NCI-H1092 treated with DMSO at 0.1 percent for 48 hours (cell line): Measurements from ENCODE around the gene ATP11B.

ENCODE experiments used
- DNase-seq: peaks from one replicate; lab custom pipeline; 2025; lab: John Stamatoyannopoulos, UW

Gene ATP11B

GRCh38 chr3:182957226-182957625, 163.9 kb downstream of the ATP11B start:
- DNase-seq, result no peak

GRCh38 chr3:182957676-182958266, 164.5 kb downstream of the ATP11B start:
- no peak for DNase-seq

DNA sequence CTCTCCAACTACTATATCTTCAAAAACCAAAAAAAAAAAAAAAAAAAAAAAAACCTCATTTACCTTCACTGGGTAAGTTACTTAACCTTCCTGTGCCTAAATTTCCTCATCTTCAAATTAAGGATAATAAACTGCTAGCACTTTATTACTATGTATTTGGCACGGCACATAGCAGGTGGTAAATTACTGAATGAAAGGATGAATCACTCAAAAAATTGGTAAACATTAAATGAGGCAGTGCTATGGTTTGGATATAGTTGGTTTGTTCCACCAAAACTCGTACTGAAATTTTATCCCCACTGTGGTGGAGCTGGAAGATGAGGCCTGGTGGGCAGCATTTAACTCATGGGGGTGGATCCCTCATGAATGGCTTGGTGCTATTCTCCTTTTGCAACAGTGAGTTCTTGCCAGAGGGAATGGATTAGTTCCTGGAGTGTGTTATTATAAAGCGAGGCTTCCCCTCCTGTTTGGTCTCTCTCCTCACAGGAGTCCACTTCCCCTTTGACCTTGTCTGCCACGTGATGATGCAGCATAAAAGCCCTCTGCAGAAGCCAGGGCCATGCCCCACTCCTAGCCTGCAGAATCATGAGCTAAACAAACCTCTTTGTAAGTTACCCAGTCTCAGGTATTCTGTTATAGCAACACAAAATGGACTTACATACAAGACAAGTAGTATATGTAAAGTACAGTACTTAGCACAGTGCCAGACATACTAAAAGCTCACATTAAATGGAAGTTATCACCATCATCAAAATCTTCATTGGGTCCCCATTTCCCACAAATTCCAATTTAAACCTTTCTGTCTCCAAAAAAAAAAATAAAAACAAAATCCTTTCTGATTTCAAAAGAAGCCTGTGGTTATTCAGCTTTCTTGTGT, 166.4 kb downstream of the ATP11B start:
- no peak for DNase-seq

GRCh38 chr3:182962166-182962565, 168.9 kb downstream of the ATP11B start:
- no peak for DNase-seq

- DNase-seq, result no peak
Measured at GRCh38 chr3:182964179-182964578, 170.9 kb downstream of the ATP11B start.

DNA sequence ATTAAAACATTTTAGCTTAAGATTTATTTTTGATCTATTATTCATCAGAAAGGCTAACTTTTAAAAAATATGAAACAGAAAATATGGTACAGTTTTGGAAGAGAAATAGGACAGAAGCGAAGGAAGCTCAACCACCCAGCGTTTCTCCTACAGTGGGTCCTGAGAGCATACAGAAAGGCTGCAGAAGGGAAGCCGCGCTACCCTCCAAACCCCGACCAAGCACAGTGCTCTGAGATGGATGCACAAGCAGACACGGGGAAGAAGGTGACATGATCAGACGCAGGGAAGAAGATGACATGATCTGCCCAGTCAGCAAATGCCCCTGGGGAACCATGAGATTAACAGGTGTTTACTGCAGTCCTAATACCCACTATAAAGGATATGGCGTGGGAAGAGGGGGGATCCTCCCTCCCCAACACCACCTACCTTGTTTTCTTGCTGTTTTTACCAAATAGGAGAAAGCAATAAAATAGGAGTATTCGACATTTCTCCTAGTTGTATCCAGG, 172.6 kb downstream of the ATP11B start:
- no peak for DNase-seq

- no peak for DNase-seq
Measured at GRCh38 chr3:182967218-182968204, 174.2 kb downstream of the ATP11B start.

DNA sequence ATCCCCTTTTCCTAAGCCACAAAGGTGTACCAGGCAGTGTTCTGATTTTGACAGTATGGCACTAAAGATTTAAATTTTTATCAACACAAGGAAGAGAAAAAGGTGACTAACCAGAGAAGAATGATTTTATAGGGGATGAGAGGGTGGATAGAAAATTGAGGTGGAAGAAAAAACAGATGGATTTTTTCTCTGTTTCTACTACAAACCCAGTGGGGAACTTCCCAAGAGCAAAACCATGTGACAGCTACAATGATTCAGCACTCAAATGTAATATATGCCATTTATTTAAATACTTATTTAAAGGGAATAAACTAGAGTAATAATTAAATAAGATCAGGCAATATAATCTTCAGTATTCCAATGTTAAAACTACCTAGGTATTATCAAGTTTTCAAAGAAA, 176.0 kb downstream of the ATP11B start:
- no peak for DNase-seq

GRCh38 chr3:182969853-182970252, 176.5 kb downstream of the ATP11B start:
- no peak for DNase-seq

- DNase-seq, result no peak
Measured at GRCh38 chr3:182970811-182971418, 177.6 kb downstream of the ATP11B start.
